Esophagus muscularis mucosa (tissue), 4 donors: ENCODE measurements around the gene NUDCD2. TPM values are rescaled to one million over a fixed set of nuclear protein-coding genes. Genes with fewer than 3 reads are reported as not detected.
"Not testable (repeated sequence)": the region's sequence is repeated elsewhere in the genome, so short reads cannot be mapped to it uniquely, and the experiment has no call there.

Experiments
- DNase-seq: peaks from one replicate; pipeline ENCODE4 v3.0.0-alpha.2; 2017; ENCODE audit errors: extremely low spot score
- H3K27ac ChIP-seq, 4 donors: fragments of 200-600 bp; sonication (generic); replicated peaks in 1 of 4; 1 replicate in 3 of 4; 2 replicates in 1 of 4; pipeline ENCODE4 v1.5.1; 2016 to 2019; ENCODE audit warnings: mild to moderate bottlenecking in 1 of 4
- H3K27me3 ChIP-seq, 4 donors: fragments of 200-600 bp; sonication (generic); one replicate each; pipeline versions ENCODE4 v1.5.1 to v1.6.0; 2016 to 2019
- H3K36me3 ChIP-seq, 4 donors: fragments of 200-600 bp; sonication (generic); one replicate each; pipeline ENCODE4 v1.5.1; 2016 to 2019
- H3K4me1 ChIP-seq, 4 donors: fragments of 200-600 bp; sonication (generic); one replicate each; pipeline ENCODE4 v1.5.1; 2016 to 2019
- H3K4me3 ChIP-seq, 4 donors: fragments of 200-600 bp; sonication (generic); 1 replicate in 2 of 4; 2 replicates in 2 of 4; pipeline ENCODE4 v1.5.1; 2016 to 2019; ENCODE audit warnings: mild to moderate bottlenecking in 4 of 4, moderate library complexity in 1 of 4
- H3K9me3 ChIP-seq, 4 donors: fragments of 200-600 bp; sonication (generic); 1 replicate in 3 of 4; 2 replicates in 1 of 4; pipeline ENCODE4 v1.5.1; 2016 to 2019
- CTCF ChIP-seq, 3 experiments: fragments of 200-600 bp in 2 of 3; fragments of 450-650 bp in 1 of 3; sonication (generic) in 2 of 3; IDR thresholded peaks; one replicate each; pipeline ENCODE4 v1.5.1; 2017 to 2019; ENCODE audit warnings: antibody characterized with exemption in 3 of 3, mild to moderate bottlenecking in 2 of 3, moderate library complexity in 1 of 3
- EP300 ChIP-seq: sonication (generic); formaldehyde crosslinking; IDR thresholded peaks from one replicate; pipeline ENCODE4 v1.6.1; 2017; ENCODE audit warnings: antibody characterized with exemption
- POLR2A ChIP-seq: fragments of 450-650 bp; IDR thresholded peaks from one replicate; pipeline ENCODE4 v1.6.1; 2017; ENCODE audit warnings: antibody characterized with exemption, moderate library complexity, mild to moderate bottlenecking, low read depth
- POLR2AphosphoS5 ChIP-seq, 2 donors: sonication (generic); formaldehyde crosslinking; IDR thresholded peaks; one replicate each; pipeline ENCODE4 v1.6.1; 2017; ENCODE audit warnings: antibody characterized with exemption in 2 of 2
- WGBS: methylation state at CpG from one replicate; pipeline ENCODE4 v1.1.5; 2018; 5-methylcytosine and 5-hydroxymethylcytosine counted together
- intact Hi-C: fragments of 100-400 bp; cut with DNase I; formaldehyde crosslinking; loops from one replicate; pipeline ENCODE4 v1.15.1; 2023
- total RNA-seq, 4 donors: library from RNA; depleted of rRNA; stranded (reverse); fragments of >200 nt; gene quantifications; one replicate each; pipeline versions ENCODE4 v1.1.0 to v1.2.1, GENCODE V29; 2016

NUDCD2 gene
- total RNA-seq, 4 donors from 2014 or later, result 7.6 to 12.5 (median 9.7) TPM

- no peak overlapping the region for H3K27ac ChIP-seq
- H3K9me3 ChIP-seq, result no peaks in the 10 kb centered on the region
- DNase-seq, result no peak
- intact Hi-C loops, result no loop called here
- 85% methylated on average over 7 of the region's 7 CpGs for WGBS
- TF ChIP-seq POLR2AphosphoS5 (IDR thresholded peaks at IDR 0.05) (no peak), CTCF (IDR thresholded peaks at IDR 0.05) (no peak), EP300 (no peak), POLR2A (no peak)
- H3K27me3 ChIP-seq, result no peaks in the 10 kb centered on the region
- H3K4me1 ChIP-seq, result peaks cover 18 to 32% (median 30%) of the 10 kb centered on the region in 4 donors
- peaks cover 4 to 44% (median 34%) of the 10 kb centered on the region in 4 donors for H3K36me3 ChIP-seq
- H3K4me3 ChIP-seq, result no peak overlapping the region
Observed at GRCh38 chr5:163456840-163457239, 3.1 kb downstream of the NUDCD2 start.

- TF ChIP-seq POLR2A (no peak), POLR2AphosphoS5 (IDR thresholded peaks at IDR 0.05) (no peak), CTCF (IDR thresholded peaks at IDR 0.05) (no peak), EP300 (no peak)
- peaks cover 13 to 24% (median 22%) of the 10 kb centered on the region in 4 donors for H3K4me1 ChIP-seq
- no peak for DNase-seq
- WGBS, result 74% methylated on average over 2 of the region's 2 CpGs
- H3K4me3 ChIP-seq, result no peak overlapping the region
- peaks cover 4 to 51% (median 40%) of the 10 kb centered on the region in 4 donors for H3K36me3 ChIP-seq
- intact Hi-C loops, result no loop called here
- H3K27me3 ChIP-seq, result no peaks in the 10 kb centered on the region
- H3K9me3 ChIP-seq, result no peaks in the 10 kb centered on the region
- no peak overlapping the region for H3K27ac ChIP-seq
Observed at GRCh38 chr5:163456029-163456589, 3.8 kb downstream of the NUDCD2 start.

- H3K27ac ChIP-seq, H3K4me3 ChIP-seq, H3K9me3 ChIP-seq, DNase-seq, intact Hi-C loops, H3K27me3 ChIP-seq: not testable (repeated sequence)
- Histone ChIP-seq H3K4me1 (peaks cover 8 to 18% (median 16%) of the 10 kb centered on the region in 4 donors), H3K36me3 (peaks cover 4 to 57% (median 46%) of the 10 kb centered on the region in 4 donors)
- WGBS, result 97% methylated on average over 17 of the region's 17 CpGs
Observed at GRCh38 chr5:163455406-163455805, 4.5 kb downstream of the NUDCD2 start.

GRCh38 chr5:163453705-163454104 lies 6.2 kb downstream of the NUDCD2 start:
- TF ChIP-seq POLR2A (no peak), POLR2AphosphoS5 (IDR thresholded peaks at IDR 0.05) (no peak), CTCF (IDR thresholded peaks at IDR 0.05) (no peak), EP300 (no peak)
- H3K27ac ChIP-seq, result no peak overlapping the region
- H3K4me1 ChIP-seq, result peaks cover 8 to 13% (median 10%) of the 10 kb centered on the region in 4 donors
- H3K9me3 ChIP-seq, result no peaks in the 10 kb centered on the region
- no peak overlapping the region for H3K4me3 ChIP-seq
- H3K36me3 ChIP-seq, result peaks cover 4 to 71% (median 52%) of the 10 kb centered on the region in 4 donors
- intact Hi-C loops, result no loop called here
- no peak for DNase-seq
- no peaks in the 10 kb centered on the region for H3K27me3 ChIP-seq
- WGBS, result 82% methylated on average over 1 of the region's 1 CpG

- no peaks in the 10 kb centered on the region for H3K4me1 ChIP-seq
- H3K4me3 ChIP-seq, result no peak overlapping the region
- intact Hi-C loops, result no loop called here
- H3K27me3 ChIP-seq, result no peaks in the 10 kb centered on the region
- DNase-seq, result no peak
- H3K36me3 ChIP-seq, result peaks cover 16 to 81% (median 66%) of the 10 kb centered on the region in 4 donors
- H3K27ac ChIP-seq, result no peak overlapping the region
- WGBS, result 97% methylated on average over 8 of the region's 8 CpGs
- TF ChIP-seq CTCF (IDR thresholded peaks at IDR 0.05) (no peak), POLR2AphosphoS5 (IDR thresholded peaks at IDR 0.05) (no peak), EP300 (no peak), POLR2A (no peak)
- H3K9me3 ChIP-seq, result no peaks in the 10 kb centered on the region
Observed at GRCh38 chr5:163451489-163451888, 8.4 kb downstream of the NUDCD2 start.
